Heart left ventricle (tissue), 16 donors: Measurements from ENCODE around the gene MCTP1. TPM values are rescaled to one million over a fixed set of nuclear protein-coding genes. Genes with fewer than 3 reads are reported as not detected.

Experiments
- ATAC-seq, 4 donors: fragments of 200-7000 bp; cut with Tn5 transposase; one replicate each; pipeline ENCODE4 v1.9.1; 2020 to 2022; ENCODE audit warnings: moderate library complexity in 4 of 4, mild to moderate bottlenecking in 3 of 4, moderate number of reproducible peaks in 1 of 4
- DNase-seq, 5 donors: peaks; one replicate each; pipeline ENCODE4 v3.0.0-alpha.2; 2020
- H3K27ac ChIP-seq, 12 donors: fragments of 200-600 bp; sonication (generic) in 4 of 12; one replicate each; pipeline versions ENCODE4 v1.5.0 to v1.8.0; 2016 to 2022; ENCODE audit warnings: mild to moderate bottlenecking in 2 of 12
- H3K27me3 ChIP-seq, 9 donors: fragments of 200-600 bp; sonication (generic) in 2 of 9; one replicate each; pipeline versions ENCODE4 v1.5.1 to v1.8.0; 2016 to 2022; ENCODE audit warnings: mild to moderate bottlenecking in 3 of 9
- H3K36me3 ChIP-seq, 9 donors: fragments of 200-600 bp; sonication (generic) in 2 of 9; one replicate each; pipeline versions ENCODE4 v1.5.0 to v1.8.0; 2018 to 2022; ENCODE audit warnings: mild to moderate bottlenecking in 2 of 9
- H3K4me1 ChIP-seq, 12 donors: fragments of 200-600 bp; sonication (generic) in 4 of 12; one replicate each; pipeline versions ENCODE4 v1.5.0 to v1.8.0; 2016 to 2022; ENCODE audit warnings: mild to moderate bottlenecking in 3 of 12
- H3K4me3 ChIP-seq, 12 donors: fragments of 200-600 bp; sonication (generic) in 4 of 12; one replicate each; pipeline versions ENCODE4 v1.5.0 to v1.8.0; 2017 to 2022; ENCODE audit warnings: mild to moderate bottlenecking in 9 of 12, moderate library complexity in 4 of 12
- H3K9me3 ChIP-seq, 12 donors: fragments of 200-600 bp; sonication (generic) in 4 of 12; one replicate each; pipeline versions ENCODE4 v1.5.0 to v1.8.0; 2016 to 2022; ENCODE audit warnings: mild to moderate bottlenecking in 1 of 12
- POLR2A ChIP-seq, 2 donors: fragments of 450-650 bp; IDR thresholded peaks; one replicate each; pipeline ENCODE4 v1.6.1; 2017; ENCODE audit warnings: antibody characterized with exemption in 2 of 2, mild to moderate bottlenecking in 2 of 2, moderate library complexity in 2 of 2
- WGBS, 4 donors: extraction: QIAGEN DNeasy Blood & Tissue Kit in 2 of 4; methylation state at CpG; one replicate each; pipeline versions ENCODE4 v1.1.5 to v1.1.7; 2013 to 2018; 5-methylcytosine and 5-hydroxymethylcytosine counted together
- intact Hi-C, 10 donors: fragments of 100-400 bp; cut with DNase I; formaldehyde crosslinking; loops; one replicate each; pipeline versions ENCODE4 v1.11.1 to v1.14.2; 2022
- polyA plus RNA-seq, 2 donors: library from polyadenylated mRNA; stranded (reverse); fragments of 200-250 nt; gene quantifications; one replicate each; pipeline ENCODE4 v1.2.3, GENCODE V29; 2013
- total RNA-seq, 9 donors: library from RNA; depleted of rRNA in 2 of 9; stranded (reverse); fragments of >200 nt in 2 of 9; fragmentation: NEBNext Ultra II Directional in 3 of 9; extraction: Animal tissue kit (Norgen Biotek cat#: 25700) in 3 of 9; gene quantifications; one replicate each; pipeline versions ENCODE4 v1.1.0 to v1.2.4, GENCODE V29; 2016 to 2023
- TF ChIP-seq, protein P1 (sequence below), 12 donors: fragments of 200-600 bp; sonication (generic) in 4 of 12; IDR thresholded peaks; one replicate each; pipeline versions ENCODE4 v1.5.0 to v1.8.0; 2018 to 2022; ENCODE audit warnings: antibody characterized with exemption in 12 of 12, mild to moderate bottlenecking in 5 of 12
- donor health status: ischemic (EF 13 %, LVEDD 7.1; RV severe dilation, severe dysfunction).
- donor health status: healthy with polysubstance abuse.
- donor health status: DM: no; HTN: yes; CAD: no.
- donor health status: DM: no; HTN: no; CAD: no.
- donor health status: ischemic (EF 25% LVEDD 6.9; RV normal size, moderate dysfunction).
- donor health status: ischemic (EF 25% LVEDD 5.7; RV mildly dilated, moderate dysfunction).
- donor health status: healthy.
- donor health status: DM: yes; HTN: yes; CAD: no.
- donor health status: ischemic (EF 35%, LVEDD 5.7; RV mildly dilated, moderate dysfunction).
- donor health status: nonischemic (EF 11% LVEDD 7.7; RV severe dilation, severe dysfunction).
- donor health status: DM: yes; HTN: yes; CAD: no.
- donor health status: PGD.
- donor health status: ischemic (EF 29% LVEDD 5.4; RV normal size, mild dysfunction).
- donor health status: nonischemic (EF 23%, LVEDD 6.1; RV moderate dilation, normal function).

The MCTP1 gene
- total and polyA plus RNA-seq, 11 donors = 0.91 to 28.4 (median 6.1) TPM

DNA sequence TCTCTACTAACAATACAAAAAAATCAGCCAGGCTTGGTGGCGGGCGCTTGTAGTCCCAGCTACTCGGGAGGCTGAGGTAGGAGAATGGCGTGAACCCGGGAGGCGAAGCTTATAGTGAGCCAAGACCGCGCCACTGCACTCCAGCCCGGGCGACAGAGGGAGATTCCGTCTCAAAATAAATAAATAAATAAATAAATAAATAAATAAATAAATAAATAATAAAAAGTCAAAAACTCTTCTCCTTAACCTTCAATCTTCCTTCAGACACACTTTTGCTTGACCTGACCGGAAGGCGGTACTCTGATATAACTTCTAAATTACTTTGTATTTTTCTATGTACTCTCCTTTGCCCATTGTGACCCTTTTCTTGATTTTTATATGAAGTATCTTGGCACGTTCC lies 364.3 kb downstream of the MCTP1 start:
- ATAC-seq (no peak), DNase-seq (no peak)
- intact Hi-C loops = no loop called here
- 91 to 98% (median 95%) methylated on average over 14 of the region's 14 CpGs for WGBS, 4 donors
- Histone ChIP-seq H3K27ac (no peak overlapping the region), H3K27me3 (no peaks in the 10 kb centered on the region), H3K36me3 (no peaks in the 10 kb centered on the region), H3K4me3 (no peak overlapping the region), H3K9me3 (no peaks in the 10 kb centered on the region), H3K4me1 (no peaks in the 10 kb centered on the region)
- TF ChIP-seq, protein P1, sequence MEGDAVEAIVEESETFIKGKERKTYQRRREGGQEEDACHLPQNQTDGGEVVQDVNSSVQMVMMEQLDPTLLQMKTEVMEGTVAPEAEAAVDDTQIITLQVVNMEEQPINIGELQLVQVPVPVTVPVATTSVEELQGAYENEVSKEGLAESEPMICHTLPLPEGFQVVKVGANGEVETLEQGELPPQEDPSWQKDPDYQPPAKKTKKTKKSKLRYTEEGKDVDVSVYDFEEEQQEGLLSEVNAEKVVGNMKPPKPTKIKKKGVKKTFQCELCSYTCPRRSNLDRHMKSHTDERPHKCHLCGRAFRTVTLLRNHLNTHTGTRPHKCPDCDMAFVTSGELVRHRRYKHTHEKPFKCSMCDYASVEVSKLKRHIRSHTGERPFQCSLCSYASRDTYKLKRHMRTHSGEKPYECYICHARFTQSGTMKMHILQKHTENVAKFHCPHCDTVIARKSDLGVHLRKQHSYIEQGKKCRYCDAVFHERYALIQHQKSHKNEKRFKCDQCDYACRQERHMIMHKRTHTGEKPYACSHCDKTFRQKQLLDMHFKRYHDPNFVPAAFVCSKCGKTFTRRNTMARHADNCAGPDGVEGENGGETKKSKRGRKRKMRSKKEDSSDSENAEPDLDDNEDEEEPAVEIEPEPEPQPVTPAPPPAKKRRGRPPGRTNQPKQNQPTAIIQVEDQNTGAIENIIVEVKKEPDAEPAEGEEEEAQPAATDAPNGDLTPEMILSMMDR (IDR thresholded peaks at IDR 0.05) = no peak
- no peak for TF ChIP-seq POLR2A (IDR thresholded peaks at IDR 0.05)

GRCh38 chr5:94916619-94917018 lies 368.3 kb downstream of the MCTP1 start:
- DNase-seq (no peak), ATAC-seq (no peak)
- Histone ChIP-seq H3K4me3 (no peak overlapping the region), H3K27ac (no peak overlapping the region), H3K9me3 (no peaks in the 10 kb centered on the region), H3K27me3 (no peaks in the 10 kb centered on the region), H3K36me3 (peaks cover 0 to 11% (median 0%) of the 10 kb centered on the region in 9 donors), H3K4me1 (no peaks in the 10 kb centered on the region)
- intact Hi-C loops = no loop called here
- no peak for TF ChIP-seq POLR2A (IDR thresholded peaks at IDR 0.05)
- TF ChIP-seq, protein P1 (IDR thresholded peaks at IDR 0.05) = no peak
- WGBS, 4 donors = 88 to 95% (median 89%) methylated on average over 2 of the region's 2 CpGs

- DNase-seq (no peak), ATAC-seq (no peak)
- TF ChIP-seq, protein P1 (IDR thresholded peaks at IDR 0.05) = no peak
- no peak for TF ChIP-seq POLR2A (IDR thresholded peaks at IDR 0.05)
- Histone ChIP-seq H3K27me3 (no peaks in the 10 kb centered on the region), H3K9me3 (no peaks in the 10 kb centered on the region), H3K4me3 (no peak overlapping the region), H3K36me3 (peaks cover 0 to 44% (median 0%) of the 10 kb centered on the region in 9 donors), H3K27ac (no peak overlapping the region), H3K4me1 (no peaks in the 10 kb centered on the region)
- WGBS, 4 donors = 71 to 85% (median 83%) methylated on average over 3 of the region's 3 CpGs
- intact Hi-C loops = no loop called here
These were observed 373.6 kb downstream of the MCTP1 start for GRCh38 chr5:94911276-94911675.

- H3K27ac ChIP-seq = no peak overlapping the region
- no peaks in the 10 kb centered on the region for H3K27me3 ChIP-seq
- no peak overlapping the region for H3K4me3 ChIP-seq
- intact Hi-C loops = no loop called here
- no peaks in the 10 kb centered on the region for H3K9me3 ChIP-seq
- ATAC-seq (no peak), DNase-seq (no peak)
- H3K4me1 ChIP-seq = no peaks in the 10 kb centered on the region
- peaks cover 0 to 50% (median 0%) of the 10 kb centered on the region in 9 donors for H3K36me3 ChIP-seq
- no peak for TF ChIP-seq POLR2A (IDR thresholded peaks at IDR 0.05)
- TF ChIP-seq, protein P1 (IDR thresholded peaks at IDR 0.05) = no peak
These were observed 374.2 kb downstream of the MCTP1 start for GRCh38 chr5:94910721-94911120.
